Thyroid gland (tissue), 4 donors: ENCODE results near the gene LRRC58.
"Not testable (repeated sequence)": the region's sequence is repeated elsewhere in the genome, so short reads cannot be mapped to it uniquely, and the experiment has no call there.

Experiments used
- POLR2A ChIP-seq, 2 donors: fragments of 450-650 bp; IDR thresholded peaks; one replicate each; pipeline ENCODE4 v1.6.1; 2017; ENCODE audit warnings: antibody characterized with exemption in 2 of 2, mild to moderate bottlenecking in 2 of 2, moderate library complexity in 1 of 2
- TF ChIP-seq, protein P1 (sequence below), 6 experiments: fragments of 200-600 bp in 3 of 6; fragments of 450-650 bp in 3 of 6; sonication (generic) in 3 of 6; IDR thresholded peaks; one replicate each; pipeline ENCODE4 v1.5.1; 2016 to 2019; ENCODE audit warnings: antibody characterized with exemption in 6 of 6, mild to moderate bottlenecking in 2 of 6, inconsistent platforms in 1 of 6, moderate library complexity in 1 of 6

DNA sequence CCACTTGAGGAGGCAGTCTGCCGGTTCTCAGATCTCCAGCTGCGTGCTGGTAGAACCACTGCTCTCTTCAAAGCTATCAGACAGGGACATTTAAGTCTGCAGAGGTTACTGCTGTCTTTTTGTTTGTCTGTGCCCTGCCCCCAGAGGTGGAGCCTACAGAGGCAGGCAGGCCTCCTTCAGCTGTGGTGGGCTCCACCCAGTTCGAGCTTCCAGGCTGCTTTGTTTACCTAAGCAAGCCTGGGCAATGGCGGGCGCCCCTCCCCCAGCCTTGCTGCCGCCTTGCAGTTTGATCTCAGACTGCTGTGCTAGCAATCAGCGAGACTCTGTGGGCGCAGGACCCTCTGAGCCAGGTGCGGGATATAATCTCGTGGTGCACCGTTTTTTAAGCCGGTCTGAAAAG is 28.8 kb upstream of the LRRC58 start:
- not testable (repeated sequence) for TF ChIP-seq POLR2A (IDR thresholded peaks at IDR 0.05)
- TF ChIP-seq, protein P1, sequence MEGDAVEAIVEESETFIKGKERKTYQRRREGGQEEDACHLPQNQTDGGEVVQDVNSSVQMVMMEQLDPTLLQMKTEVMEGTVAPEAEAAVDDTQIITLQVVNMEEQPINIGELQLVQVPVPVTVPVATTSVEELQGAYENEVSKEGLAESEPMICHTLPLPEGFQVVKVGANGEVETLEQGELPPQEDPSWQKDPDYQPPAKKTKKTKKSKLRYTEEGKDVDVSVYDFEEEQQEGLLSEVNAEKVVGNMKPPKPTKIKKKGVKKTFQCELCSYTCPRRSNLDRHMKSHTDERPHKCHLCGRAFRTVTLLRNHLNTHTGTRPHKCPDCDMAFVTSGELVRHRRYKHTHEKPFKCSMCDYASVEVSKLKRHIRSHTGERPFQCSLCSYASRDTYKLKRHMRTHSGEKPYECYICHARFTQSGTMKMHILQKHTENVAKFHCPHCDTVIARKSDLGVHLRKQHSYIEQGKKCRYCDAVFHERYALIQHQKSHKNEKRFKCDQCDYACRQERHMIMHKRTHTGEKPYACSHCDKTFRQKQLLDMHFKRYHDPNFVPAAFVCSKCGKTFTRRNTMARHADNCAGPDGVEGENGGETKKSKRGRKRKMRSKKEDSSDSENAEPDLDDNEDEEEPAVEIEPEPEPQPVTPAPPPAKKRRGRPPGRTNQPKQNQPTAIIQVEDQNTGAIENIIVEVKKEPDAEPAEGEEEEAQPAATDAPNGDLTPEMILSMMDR (IDR thresholded peaks at IDR 0.05), result not testable (repeated sequence)
